ENCODE data around the gene ROBO3.

Gene ROBO3

GRCh38 chr11:124893781-124894401 lies 28.7 kb downstream of the ROBO3 start:
- DNase-seq: no peak

GRCh38 chr11:124894606-124895430 lies 29.6 kb downstream of the ROBO3 start:
- no peak for DNase-seq

- no peak for DNase-seq
Observed at GRCh38 chr11:124895471-124895971, 30.3 kb downstream of the ROBO3 start.

- DNase-seq: no peak
Observed at GRCh38 chr11:124896071-124896750, 31.0 kb downstream of the ROBO3 start.

- DNase-seq: no peak
Observed at GRCh38 chr11:124896821-124897391, 31.7 kb downstream of the ROBO3 start.

- DNase-seq: no peak
Observed at GRCh38 chr11:124897674-124898262, 32.5 kb downstream of the ROBO3 start, which contains the start of gene ROBO4. ROBO4 (minus strand) TSS chr11:124897865; CDS start chr11:124897795, 70 bp downstream.

GRCh38 chr11:124898263-124898680 lies 33.0 kb downstream of the ROBO3 start:
- no peak for DNase-seq

GRCh38 chr11:124898711-124899110 lies 33.5 kb downstream of the ROBO3 start:
- DNase-seq: no peak

GRCh38 chr11:124899383-124900145 lies 34.3 kb downstream of the ROBO3 start:
- DNase-seq: no peak

- no peak for DNase-seq
Observed at GRCh38 chr11:124900464-124900863, 35.2 kb downstream of the ROBO3 start.

GRCh38 chr11:124902616-124903015 lies 37.4 kb downstream of the ROBO3 start:
- DNase-seq: no peak

- DNase-seq: no peak
Observed at GRCh38 chr11:124915541-124916369, 50.5 kb downstream of the ROBO3 start.

- DNase-seq: no peak
Observed at GRCh38 chr11:124916370-124916710, 51.1 kb downstream of the ROBO3 start.

GRCh38 chr11:124917115-124917637 lies 51.9 kb downstream of the ROBO3 start:
- no peak for DNase-seq

- no peak for DNase-seq
Observed at GRCh38 chr11:124918950-124919349, 53.7 kb downstream of the ROBO3 start, which contains the start of gene HEPN1. HEPN1 (plus strand) TSS chr11:124919250.

- DNase-seq: no peak
Observed at GRCh38 chr11:124919898-124920297, 54.7 kb downstream of the ROBO3 start.

GRCh38 chr11:124920356-124920755 lies 55.1 kb downstream of the ROBO3 start:
- DNase-seq: no peak

- DNase-seq: peak; percentile 46
Observed at GRCh38 chr11:124920870-124921609, 55.8 kb downstream of the ROBO3 start.

GRCh38 chr11:124922831-124923230 lies 57.6 kb downstream of the ROBO3 start:
- DNase-seq: no peak

- no peak for DNase-seq
Observed at GRCh38 chr11:124923296-124923695, 58.1 kb downstream of the ROBO3 start.
